SK-N-SH (cell line): ENCODE results near the gene KLB.

ENCODE experiments used
- NFIC ChIP-seq: IDR thresholded peaks from 2 replicates; pipeline ENCODE4 v1.4.0; 2012; ENCODE audit warnings: borderline replicate concordance
- POLR2AphosphoS5 ChIP-seq: IDR thresholded peaks from 2 replicates; pipeline ENCODE4 v1.6.1; 2012; ENCODE audit warnings: low read depth, low read length
- TAF1 ChIP-seq: IDR thresholded peaks from 2 replicates; pipeline ENCODE4 v1.6.1; 2012; ENCODE audit warnings: low read depth, mild to moderate bottlenecking, low read length, moderate library complexity, borderline replicate concordance
- TF ChIP-seq, protein P1 (sequence below): fragments of 200-600 bp; sonication (generic); IDR thresholded peaks from 2 replicates; pipeline ENCODE4 v1.6.1; 2017; ENCODE audit warnings: antibody characterized with exemption, mild to moderate bottlenecking, moderate library complexity
- TF ChIP-seq, protein P2 (sequence below): IDR thresholded peaks from 2 replicates; pipeline ENCODE4; 2012

DNA sequence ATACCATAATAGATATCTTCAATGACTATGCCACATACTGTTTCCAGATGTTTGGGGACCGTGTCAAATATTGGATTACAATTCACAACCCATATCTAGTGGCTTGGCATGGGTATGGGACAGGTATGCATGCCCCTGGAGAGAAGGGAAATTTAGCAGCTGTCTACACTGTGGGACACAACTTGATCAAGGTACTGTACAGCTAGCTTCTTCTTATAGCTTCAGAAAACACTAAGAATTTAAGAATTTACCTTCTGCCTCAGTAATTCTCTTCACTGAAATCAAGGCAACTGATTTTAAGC is 805 bp downstream of the KLB start:
- TF ChIP-seq POLR2AphosphoS5 (no peak), NFIC (no peak), TAF1 (no peak)
- TF ChIP-seq, protein P1, sequence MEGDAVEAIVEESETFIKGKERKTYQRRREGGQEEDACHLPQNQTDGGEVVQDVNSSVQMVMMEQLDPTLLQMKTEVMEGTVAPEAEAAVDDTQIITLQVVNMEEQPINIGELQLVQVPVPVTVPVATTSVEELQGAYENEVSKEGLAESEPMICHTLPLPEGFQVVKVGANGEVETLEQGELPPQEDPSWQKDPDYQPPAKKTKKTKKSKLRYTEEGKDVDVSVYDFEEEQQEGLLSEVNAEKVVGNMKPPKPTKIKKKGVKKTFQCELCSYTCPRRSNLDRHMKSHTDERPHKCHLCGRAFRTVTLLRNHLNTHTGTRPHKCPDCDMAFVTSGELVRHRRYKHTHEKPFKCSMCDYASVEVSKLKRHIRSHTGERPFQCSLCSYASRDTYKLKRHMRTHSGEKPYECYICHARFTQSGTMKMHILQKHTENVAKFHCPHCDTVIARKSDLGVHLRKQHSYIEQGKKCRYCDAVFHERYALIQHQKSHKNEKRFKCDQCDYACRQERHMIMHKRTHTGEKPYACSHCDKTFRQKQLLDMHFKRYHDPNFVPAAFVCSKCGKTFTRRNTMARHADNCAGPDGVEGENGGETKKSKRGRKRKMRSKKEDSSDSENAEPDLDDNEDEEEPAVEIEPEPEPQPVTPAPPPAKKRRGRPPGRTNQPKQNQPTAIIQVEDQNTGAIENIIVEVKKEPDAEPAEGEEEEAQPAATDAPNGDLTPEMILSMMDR: no peak
- TF ChIP-seq, protein P2, sequence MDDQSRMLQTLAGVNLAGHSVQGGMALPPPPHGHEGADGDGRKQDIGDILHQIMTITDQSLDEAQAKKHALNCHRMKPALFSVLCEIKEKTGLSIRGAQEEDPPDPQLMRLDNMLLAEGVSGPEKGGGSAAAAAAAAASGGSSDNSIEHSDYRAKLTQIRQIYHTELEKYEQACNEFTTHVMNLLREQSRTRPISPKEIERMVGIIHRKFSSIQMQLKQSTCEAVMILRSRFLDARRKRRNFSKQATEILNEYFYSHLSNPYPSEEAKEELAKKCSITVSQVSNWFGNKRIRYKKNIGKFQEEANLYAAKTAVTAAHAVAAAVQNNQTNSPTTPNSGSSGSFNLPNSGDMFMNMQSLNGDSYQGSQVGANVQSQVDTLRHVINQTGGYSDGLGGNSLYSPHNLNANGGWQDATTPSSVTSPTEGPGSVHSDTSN: no peak
